Measurements from ENCODE around the gene STAT5A. TPM values are rescaled to one million over a fixed set of nuclear protein-coding genes. Genes with fewer than 3 reads are reported as not detected.

The STAT5A gene
- total and polyA plus RNA-seq, 9 of the 15 experiments (the other 6 are each of a cell fraction or from before 2014, with no cell fraction given) = 79.9 to 415 (median 196) TPM

- TF ChIP-seq BDP1 (IDR thresholded peaks at IDR 0.05; ENCODE audit: insufficient read depth, insufficient read length) (no peak), POLR2B (IDR thresholded peaks at IDR 0.05; ENCODE audit: low read depth, partially characterized antibody) (peak; percentile 70), ZNF347 (CRISPR knock-in tag; IDR thresholded peaks at IDR 0.05; ENCODE audit: low read depth) (no peak), ZBED1 (IDR thresholded peaks at IDR 0.05) (0 out of 2 replicates have a peak, but pooled peaks have one; percentile 56), HNRNPLL (IDR thresholded peaks at IDR 0.05; ENCODE audit: low read depth, low read length, poor library complexity, severe bottlenecking) (no peak), MBD2 (IDR thresholded peaks at IDR 0.05; ENCODE audit: borderline replicate concordance, low read depth) (no peak), CCAR2 (IDR thresholded peaks at IDR 0.05; ENCODE audit: low read depth, low read length) (no peak), BMI1 (IDR thresholded peaks at IDR 0.05; ENCODE audit: low read length) (no peak), ILF3 (IDR thresholded peaks at IDR 0.05; ENCODE audit: borderline replicate concordance) (no peak), HNRNPL (IDR thresholded peaks at IDR 0.05; ENCODE audit: low read depth, low read length) (no peak), ZC3H8 (IDR thresholded peaks at IDR 0.05) (no peak), CREM (IDR thresholded peaks at IDR 0.05; ENCODE audit: low read depth) (peak; percentile 96), ESRRB (CRISPR knock-in tag; IDR thresholded peaks at IDR 0.05; ENCODE audit: borderline replicate concordance) (no peak), ASH1L (IDR thresholded peaks at IDR 0.05; ENCODE audit: borderline replicate concordance, low read depth, partially characterized antibody) (no peak), ATF6 (CRISPR knock-in tag; IDR thresholded peaks at IDR 0.05) (no peak), KLF1 (tag; IDR thresholded peaks at IDR 0.05) (no peak), RNF2 (IDR thresholded peaks at IDR 0.05) (no peak), FOXA1 (IDR thresholded peaks at IDR 0.05; ENCODE audit: borderline replicate concordance) (no peak), SMARCB1 (IDR thresholded peaks at IDR 0.05; ENCODE audit: insufficient read length, low read depth) (no peak), ZNF395 (CRISPR knock-in tag; IDR thresholded peaks at IDR 0.05) (peak; percentile 69), ZNF146 (CRISPR knock-in tag; IDR thresholded peaks at IDR 0.05; ENCODE audit: unreplicated experiment) (no peak), CC2D1A (IDR thresholded peaks at IDR 0.05) (no peak), ZNF655 (CRISPR knock-in tag; IDR thresholded peaks at IDR 0.05) (no peak), MAZ (CRISPR knock-in tag; conservative IDR thresholded peaks at IDR 0.05 in 1 of 2, IDR thresholded peaks at IDR 0.05 in 1 of 2) (no peak; a peak in 1 of 4 replicates)
Measured at GRCh38 chr17:42266918-42267766, 21.2 kb upstream of the STAT5A start (continued).

Measured in K562 (cell line).